Tibial artery (tissue), 4 donors: ENCODE measurements around the gene PAFAH1B2.

Experiments
- DNase-seq, 2 donors: peaks; one replicate each; pipeline ENCODE4 v3.0.0-alpha.2; 2019
- H3K27ac ChIP-seq, 2 donors: fragments of 200-600 bp; sonication (generic) in 1 of 2; 1 replicate in 1 of 2; 2 replicates in 1 of 2; pipeline ENCODE4 v1.5.1; 2018 to 2019; ENCODE audit warnings: mild to moderate bottlenecking in 1 of 2
- H3K27me3 ChIP-seq, 2 donors: fragments of 200-600 bp; sonication (generic) in 1 of 2; one replicate each; pipeline versions ENCODE4 v1.5.1 to v1.6.0; 2016 to 2019
- H3K36me3 ChIP-seq, 3 donors: fragments of 200-600 bp; sonication (generic) in 2 of 3; one replicate each; pipeline ENCODE4 v1.5.1; 2016 to 2019; ENCODE audit warnings: mild to moderate bottlenecking in 2 of 3
- H3K4me1 ChIP-seq, 4 donors: fragments of 200-600 bp; sonication (generic) in 2 of 4; 1 replicate in 3 of 4; 2 replicates in 1 of 4; pipeline ENCODE4 v1.5.1; 2016 to 2019
- H3K4me3 ChIP-seq, 2 donors: fragments of 200-600 bp; sonication (generic) in 1 of 2; 1 replicate in 1 of 2; 2 replicates in 1 of 2; pipeline ENCODE4 v1.5.1; 2018 to 2019; ENCODE audit warnings: mild to moderate bottlenecking in 2 of 2
- H3K9me3 ChIP-seq, 3 donors: fragments of 200-600 bp; sonication (generic) in 1 of 3; one replicate each; pipeline ENCODE4 v1.5.1; 2016 to 2019
- CTCF ChIP-seq, 2 experiments: fragments of 200-600 bp in 1 of 2; fragments of 450-650 bp in 1 of 2; IDR thresholded peaks; one replicate each; pipeline ENCODE4 v1.5.1; 2017 to 2019; ENCODE audit warnings: antibody characterized with exemption in 2 of 2, mild to moderate bottlenecking in 1 of 2, moderate library complexity in 1 of 2
- intact Hi-C: fragments of 100-400 bp; cut with DNase I; formaldehyde crosslinking; loops from one replicate; pipeline ENCODE4 v1.15.0; 2023; ENCODE audit warnings: low total_unique reads

The PAFAH1B2 gene

GRCh38 chr11:117178210-117179034, 34.3 kb downstream of the PAFAH1B2 start, which contains the start of gene SIDT2:
Gene SIDT2, plus strand, starts transcription at chr11:117178743. Its CDS starts 521 bp downstream, at chr11:117179264.
- Histone ChIP-seq H3K4me1 (peaks cover 6 to 38% (median 32%) of the 10 kb centered on the region in 4 donors), H3K36me3 (peaks cover 8 to 18% (median 13%) of the 10 kb centered on the region in 3 donors), H3K27me3 (no peaks in the 10 kb centered on the region), H3K4me3 (peak within 1 kb of the TSS; percentile 96 to 97), H3K9me3 (no peaks in the 10 kb centered on the region), H3K27ac (peak within 1 kb of the TSS; percentile 98 to 100)
- intact Hi-C loops: no loop called here
- peak; percentile 95 to 97 for DNase-seq
- peak in 1 of 2 experiments; percentile 4 for TF ChIP-seq CTCF (IDR thresholded peaks at IDR 0.05)

- Histone ChIP-seq H3K27me3 (no peaks in the 10 kb centered on the region), H3K4me1 (peaks cover 6 to 38% (median 32%) of the 10 kb centered on the region in 4 donors), H3K27ac (peak overlapping the region; percentile 98 to 100), H3K36me3 (peaks cover 8 to 26% (median 22%) of the 10 kb centered on the region in 3 donors), H3K9me3 (no peaks in the 10 kb centered on the region), H3K4me3 (peak overlapping the region; percentile 96 to 97)
- no peak for TF ChIP-seq CTCF (IDR thresholded peaks at IDR 0.05)
- intact Hi-C loops: no loop called here
- DNase-seq: no peak
Measured at GRCh38 chr11:117179048-117179999, 35.2 kb downstream of the PAFAH1B2 start.

- no peak for TF ChIP-seq CTCF (IDR thresholded peaks at IDR 0.05)
- Histone ChIP-seq H3K9me3 (no peaks in the 10 kb centered on the region), H3K4me3 (peak overlapping the region; percentile 96 to 97), H3K27ac (peak overlapping the region; percentile 98 to 100), H3K36me3 (peaks cover 8 to 32% (median 29%) of the 10 kb centered on the region in 3 donors), H3K4me1 (peaks cover 6 to 38% (median 32%) of the 10 kb centered on the region in 4 donors), H3K27me3 (no peaks in the 10 kb centered on the region)
- no peak for DNase-seq
- intact Hi-C loops: loop anchor here (5.0 kb wide), 1 partner anchor 47 kb away; no protein-coding TSS in a partner anchor
Measured at GRCh38 chr11:117180020-117180419, 35.9 kb downstream of the PAFAH1B2 start.

- Histone ChIP-seq H3K36me3 (peaks cover 8 to 41% (median 35%) of the 10 kb centered on the region in 3 donors), H3K4me1 (peaks cover 6 to 38% (median 32%) of the 10 kb centered on the region in 4 donors), H3K27ac (peak overlapping the region; percentile 98 to 100), H3K9me3 (no peaks in the 10 kb centered on the region), H3K4me3 (peak overlapping the region in 1 of 2 donors; percentile 97), H3K27me3 (no peaks in the 10 kb centered on the region)
- intact Hi-C loops: loop anchor here (5.0 kb wide), 1 partner anchor 46 kb away; no protein-coding TSS in a partner anchor
- peak; percentile 54 to 71 for TF ChIP-seq CTCF (IDR thresholded peaks at IDR 0.05)
- DNase-seq: peak; percentile 82 to 89
Measured at GRCh38 chr11:117180661-117181585, 36.8 kb downstream of the PAFAH1B2 start.
